ENCODE data around the gene SOX1. TPM values are rescaled to one million over a fixed set of nuclear protein-coding genes. Genes with fewer than 3 reads are reported as not detected.

The SOX1 gene
- total RNA-seq, 1 donor from 2014 or later: not detected

GRCh38 chr13:112058941-112059340, 8.0 kb upstream of the SOX1 start:
- no peak for DNase-seq (ENCODE audit: low spot score)

DNA sequence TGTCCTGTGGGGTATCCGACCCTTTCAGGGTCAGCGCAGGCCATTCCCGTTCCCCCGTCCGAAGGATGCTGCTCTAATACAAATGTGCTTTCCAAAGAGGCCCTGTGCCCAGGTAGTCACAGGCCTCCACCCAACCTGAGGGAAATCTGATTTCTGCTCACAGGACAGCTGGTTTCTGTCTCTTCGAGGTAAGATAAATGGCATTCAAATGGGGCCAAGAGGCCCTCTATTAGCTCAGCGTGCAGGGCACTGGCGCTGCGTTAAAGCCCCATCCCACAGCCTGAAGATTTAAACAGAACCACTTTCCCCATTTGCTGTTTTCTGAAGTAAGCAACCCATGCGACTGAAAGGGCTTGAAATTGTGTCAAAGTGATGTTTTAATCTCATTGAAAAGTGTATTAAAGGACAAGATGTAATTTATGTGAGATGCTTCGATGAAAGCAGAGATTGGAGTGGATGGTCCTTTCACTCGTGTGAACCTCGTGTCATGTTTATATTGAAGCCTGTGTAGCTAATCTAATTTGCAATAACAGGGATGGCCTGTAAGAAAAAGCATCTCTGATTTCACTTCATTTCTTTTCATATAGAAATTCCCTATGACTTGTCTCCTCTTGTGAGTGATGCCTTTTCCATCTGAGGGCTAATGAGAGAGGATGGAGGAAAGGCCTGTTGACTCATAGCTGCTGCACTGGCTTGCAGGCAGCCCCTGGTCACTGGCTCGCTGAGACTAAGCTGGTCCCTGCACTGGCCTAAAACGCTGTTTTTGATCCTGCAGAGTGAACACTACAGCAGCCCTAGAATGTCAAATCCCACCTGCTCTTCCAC, 7.3 kb upstream of the SOX1 start:
- DNase-seq (ENCODE audit: low spot score): no peak

GRCh38 chr13:112060282-112060830, 6.6 kb upstream of the SOX1 start:
- DNase-seq (ENCODE audit: low spot score): no peak

GRCh38 chr13:112060899-112061366, 6.0 kb upstream of the SOX1 start:
- no peak for DNase-seq (ENCODE audit: low spot score)

GRCh38 chr13:112061367-112062061, 5.4 kb upstream of the SOX1 start:
- DNase-seq (ENCODE audit: low spot score): no peak

DNA sequence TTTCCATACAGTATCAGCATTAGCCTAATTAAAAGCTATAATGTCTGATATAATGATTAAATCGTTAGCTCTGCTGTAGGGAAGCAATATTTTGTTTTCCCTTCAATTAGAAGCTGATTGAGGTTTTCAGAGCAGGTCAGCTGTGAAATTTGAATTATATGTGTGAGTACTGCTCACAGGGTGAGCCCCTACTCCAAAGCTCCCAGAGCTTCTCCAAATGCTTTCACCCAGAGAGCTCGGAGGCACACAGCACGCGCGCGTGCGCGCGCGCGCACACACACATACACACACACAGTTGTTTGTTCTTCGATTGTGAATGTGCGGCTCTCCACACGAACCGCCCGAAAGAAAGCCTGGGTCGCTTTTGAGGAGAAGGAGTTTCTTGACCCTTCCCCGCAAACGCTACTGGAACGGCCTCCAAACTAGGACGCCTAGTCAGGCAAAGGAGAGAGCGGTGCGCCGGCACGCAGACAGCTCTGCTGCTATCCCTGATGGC, 4.8 kb upstream of the SOX1 start:
- no peak for DNase-seq (ENCODE audit: low spot score)

GRCh38 chr13:112062571-112063570, 4.1 kb upstream of the SOX1 start:
- no peak for DNase-seq (ENCODE audit: low spot score)

DNA sequence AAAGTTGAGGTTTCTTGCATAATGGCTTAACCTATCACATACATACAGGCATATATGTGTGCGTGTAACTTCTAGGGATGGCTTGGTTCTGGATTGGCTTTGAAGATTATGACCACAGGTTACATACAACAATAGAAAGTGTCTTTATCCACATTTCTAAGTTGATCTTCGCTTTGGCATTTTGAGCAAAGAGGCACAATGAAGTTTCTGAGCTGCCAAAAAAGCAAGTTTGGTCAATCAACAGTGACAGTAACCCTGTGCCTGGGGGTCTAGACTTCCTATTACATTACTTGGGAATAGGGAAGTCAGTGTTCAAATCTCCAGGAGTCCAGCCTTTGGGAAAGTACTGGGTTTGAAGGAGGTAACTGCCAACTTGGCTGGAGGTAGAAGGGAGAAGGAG, 3.1 kb upstream of the SOX1 start:
- no peak for DNase-seq (ENCODE audit: low spot score)

- DNase-seq (ENCODE audit: low spot score): no peak
Observed at GRCh38 chr13:112064222-112064621, 2.7 kb upstream of the SOX1 start.

GRCh38 chr13:112065521-112065866, 1.5 kb upstream of the SOX1 start:
- DNase-seq (ENCODE audit: low spot score): no peak

DNA sequence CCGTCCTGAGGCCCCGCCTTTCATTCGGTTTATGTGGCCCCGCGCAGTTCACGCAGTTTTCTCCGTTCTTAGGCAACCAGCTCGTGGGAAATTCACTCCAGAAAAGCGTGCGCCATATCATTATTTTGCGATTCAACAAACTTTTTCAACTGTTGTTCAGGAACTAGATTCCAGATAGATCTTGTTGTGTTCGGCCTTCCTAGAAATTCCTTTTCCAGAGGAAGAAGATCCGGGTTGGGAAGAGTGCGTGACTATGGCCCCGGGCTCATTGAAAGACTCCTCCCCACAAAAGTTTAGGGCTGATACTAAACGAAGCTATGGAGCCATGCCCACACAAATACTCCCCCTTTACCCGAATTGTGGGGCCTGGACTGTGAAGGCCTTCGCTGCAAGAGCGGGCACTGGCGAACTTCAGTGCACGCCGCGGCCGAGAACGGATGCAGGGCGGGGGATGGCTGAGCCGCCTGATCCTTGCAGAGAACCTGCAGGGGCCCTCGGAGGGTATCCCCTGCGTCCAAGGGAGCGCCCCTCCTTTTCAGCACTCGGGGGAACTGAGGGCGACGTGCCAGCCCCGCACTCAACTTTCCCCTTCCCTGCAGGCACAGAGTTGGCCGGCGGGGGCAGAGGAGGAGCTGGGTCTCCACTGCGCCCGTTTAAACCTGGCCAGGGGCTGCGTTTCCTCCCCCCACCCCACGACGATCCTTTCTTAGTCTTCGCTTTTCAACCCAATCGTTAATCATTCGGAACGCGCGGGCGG, 904 bp upstream of the SOX1 start:
- DNase-seq (ENCODE audit: low spot score): no peak

DNA sequence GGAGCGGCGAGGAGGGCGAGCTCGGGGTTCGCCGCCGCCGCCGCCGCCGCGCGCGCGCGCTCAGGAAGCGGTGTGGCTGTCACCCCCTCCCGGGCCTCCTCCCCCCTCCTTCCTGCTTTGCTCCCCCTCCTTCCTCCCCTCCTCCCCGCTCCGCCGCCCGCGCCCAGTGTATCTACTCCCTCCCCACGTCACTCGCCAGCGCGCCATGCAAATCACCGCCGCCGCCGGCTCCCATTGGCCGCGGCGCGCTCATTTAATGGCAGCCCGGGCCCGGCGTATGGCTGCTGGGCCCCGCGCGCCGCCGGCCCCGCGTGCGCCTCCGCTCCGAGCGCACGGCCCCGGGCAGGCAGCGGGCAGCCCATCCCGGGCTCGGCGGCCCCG, 335 bp upstream of the SOX1 start:
- DNase-seq (ENCODE audit: low spot score): peak; percentile 18

GRCh38 chr13:112067871-112068539, 1.1 kb downstream of the SOX1 start:
- DNase-seq (ENCODE audit: low spot score): no peak

GRCh38 chr13:112068540-112069060, 1.7 kb downstream of the SOX1 start:
- no peak for DNase-seq (ENCODE audit: low spot score)

DNA sequence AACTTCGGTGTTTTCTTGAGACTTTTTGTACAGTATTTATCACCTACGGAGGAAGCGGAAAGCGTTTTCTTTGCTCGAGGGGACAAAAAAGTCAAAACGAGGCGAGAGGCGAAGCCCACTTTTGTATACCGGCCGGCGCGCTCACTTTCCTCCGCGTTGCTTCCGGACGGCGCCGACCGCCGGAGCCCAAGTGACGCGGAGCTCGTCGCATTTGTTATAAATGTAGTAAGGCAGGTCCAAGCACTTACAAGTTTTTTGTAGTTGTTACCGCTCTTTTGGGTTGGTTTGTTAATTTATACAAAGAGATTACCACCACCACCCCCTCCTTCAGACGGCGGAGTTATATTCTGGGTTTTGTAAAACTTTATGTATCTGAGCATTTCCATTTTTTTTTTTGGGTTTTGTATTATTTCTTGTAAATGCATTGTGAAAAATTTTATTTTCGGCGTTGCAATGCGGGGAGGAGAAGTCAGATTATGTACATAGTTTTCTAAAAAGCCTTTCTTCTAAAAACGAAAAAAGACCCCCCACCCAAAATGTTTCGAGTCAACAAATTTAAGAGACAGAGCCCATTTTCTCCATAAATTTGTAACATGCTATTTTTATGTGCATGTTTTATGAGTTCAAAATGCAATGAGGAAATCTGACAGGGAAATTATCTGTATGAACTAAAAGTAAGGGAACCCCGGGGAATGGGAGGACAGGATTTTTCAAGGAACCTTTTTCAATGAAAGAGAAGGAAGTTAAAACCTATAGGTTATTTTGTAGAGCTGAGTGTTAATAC, 2.3 kb downstream of the SOX1 start:
- DNase-seq (ENCODE audit: low spot score): no peak

DNA sequence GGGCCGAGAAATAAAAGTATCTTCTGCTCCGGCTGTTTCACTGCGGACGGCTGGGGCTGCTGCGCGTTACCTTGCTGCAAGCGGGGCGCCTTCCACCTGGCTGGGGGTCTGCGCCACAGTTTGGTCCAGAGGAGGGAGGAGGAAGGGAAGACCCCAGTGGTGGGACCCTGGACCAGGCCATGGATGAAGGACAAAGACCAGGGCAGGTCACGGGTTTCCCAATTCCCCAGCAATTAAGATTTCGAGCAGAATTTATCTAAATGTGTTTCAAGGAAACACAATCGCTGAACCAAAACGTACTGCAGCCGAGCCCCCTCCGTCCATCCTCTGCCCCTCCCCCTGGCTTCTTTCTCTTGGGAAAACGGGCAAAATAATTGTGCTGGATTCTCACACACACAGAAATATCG, 2.9 kb downstream of the SOX1 start:
- DNase-seq (ENCODE audit: low spot score): no peak

DNA sequence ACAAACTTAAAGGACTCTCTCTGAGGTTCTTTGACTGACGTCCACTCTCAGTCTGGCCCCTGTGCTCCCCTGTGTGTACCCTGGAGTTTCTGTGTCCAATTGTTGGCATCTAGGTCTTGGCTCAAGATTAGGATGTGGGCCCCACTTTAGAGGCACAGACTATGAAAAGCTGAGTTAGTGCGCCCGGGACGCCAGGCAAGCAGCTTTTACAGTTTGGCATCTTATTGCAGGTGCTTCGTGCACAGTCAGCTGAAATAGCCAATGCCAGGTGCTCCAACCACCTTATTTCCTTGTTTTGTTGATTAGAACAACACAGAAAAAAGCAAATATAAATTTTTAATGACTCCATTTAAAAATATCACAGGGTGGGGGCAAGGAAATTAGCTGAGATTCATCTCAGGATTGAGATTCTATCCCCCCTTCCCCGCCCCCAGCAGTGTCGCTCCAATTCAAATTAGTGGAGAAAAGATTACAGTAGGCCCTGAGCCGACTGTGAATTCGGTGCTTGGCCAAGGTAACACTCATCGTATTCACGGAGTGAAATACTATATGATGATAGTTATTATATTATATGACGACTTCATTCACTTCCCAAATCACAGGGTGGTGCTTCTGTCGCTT, 4.3 kb downstream of the SOX1 start:
- DNase-seq (ENCODE audit: low spot score): no peak

DNA sequence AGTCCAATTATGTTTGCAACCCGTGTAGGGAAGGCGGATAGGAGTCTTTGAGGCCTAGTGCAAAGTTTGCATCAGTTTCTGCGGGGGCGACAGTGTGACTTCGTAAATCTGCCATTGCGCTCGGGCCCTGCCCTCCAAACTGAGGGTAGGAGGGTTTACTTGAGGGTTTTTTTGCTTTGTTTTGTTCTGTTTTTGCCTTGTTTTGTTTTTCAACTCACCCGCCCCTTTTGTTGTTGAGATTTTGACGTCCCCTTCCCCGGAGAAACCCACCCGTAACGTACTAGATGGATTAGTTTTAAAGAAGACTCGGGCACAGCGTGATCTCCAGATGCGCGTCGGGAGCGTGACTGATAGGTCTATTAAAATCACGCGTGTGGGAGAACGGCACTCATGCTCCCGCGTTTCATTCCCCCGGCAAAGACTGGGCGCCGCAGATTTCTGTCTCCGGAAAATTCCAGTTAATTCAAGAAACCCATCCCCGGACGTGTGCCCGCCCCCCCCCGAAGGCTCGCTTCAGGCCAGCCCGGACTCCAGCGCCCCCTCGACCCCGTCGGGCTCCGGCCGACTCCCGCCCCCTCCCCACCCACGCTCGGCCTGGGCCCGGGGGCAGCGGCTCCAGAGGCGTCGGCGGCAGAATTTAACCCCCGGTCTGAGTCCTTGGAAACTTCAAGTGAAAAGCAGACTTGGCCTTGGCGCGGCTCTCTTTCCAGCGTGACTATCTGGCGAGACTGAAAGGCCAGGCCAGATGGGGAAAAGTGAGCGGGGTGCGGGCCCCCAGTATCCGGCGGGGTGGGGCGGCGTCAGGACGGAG, 5.0 kb downstream of the SOX1 start:
- no peak for DNase-seq (ENCODE audit: low spot score)

All from mucosa of gallbladder (tissue), 1 donor.